HG03139 (cell line): ENCODE measurements around the gene GPR17.

ENCODE experiments used
- ATAC-seq: cut with Tn5 transposase; IDR thresholded peaks from one replicate; pipeline ENCODE4 v1.9.1; 2021; ENCODE audit not compliant: unreplicated experiment

GPR17 gene

GRCh38 chr2:127652786-127653357 is 6.9 kb downstream of the GPR17 start:
- no peak for ATAC-seq

- ATAC-seq, result no peak
These were observed 7.6 kb downstream of the GPR17 start for GRCh38 chr2:127653421-127654083.

- no peak for ATAC-seq
These were observed 8.3 kb downstream of the GPR17 start for GRCh38 chr2:127654084-127654837.

- ATAC-seq, result no peak
These were observed 8.9 kb downstream of the GPR17 start for GRCh38 chr2:127654838-127655175.

GRCh38 chr2:127655209-127656073 is 9.5 kb downstream of the GPR17 start:
- ATAC-seq, result no peak

- ATAC-seq, result no peak
These were observed 10.7 kb downstream of the GPR17 start for GRCh38 chr2:127656569-127657231.

- no peak for ATAC-seq
These were observed 11.3 kb downstream of the GPR17 start for GRCh38 chr2:127657232-127657595.

GRCh38 chr2:127658146-127658545 is 12.2 kb downstream of the GPR17 start:
- no peak for ATAC-seq

- ATAC-seq, result no peak
These were observed 12.9 kb downstream of the GPR17 start for GRCh38 chr2:127658641-127659407.

- ATAC-seq, result no peak
These were observed 13.7 kb downstream of the GPR17 start for GRCh38 chr2:127659408-127660290.

GRCh38 chr2:127660291-127660578 is 14.3 kb downstream of the GPR17 start:
- ATAC-seq, result no peak

- no peak for ATAC-seq
These were observed 15.2 kb downstream of the GPR17 start for GRCh38 chr2:127661072-127661649.

- no peak for ATAC-seq
These were observed 16.1 kb downstream of the GPR17 start for GRCh38 chr2:127661949-127662510.

- no peak for ATAC-seq
These were observed 17.1 kb downstream of the GPR17 start for GRCh38 chr2:127662937-127663565.

GRCh38 chr2:127663566-127664064 is 17.7 kb downstream of the GPR17 start:
- no peak for ATAC-seq

GRCh38 chr2:127664065-127664894 is 18.3 kb downstream of the GPR17 start:
- no peak for ATAC-seq

- no peak for ATAC-seq
These were observed 18.9 kb downstream of the GPR17 start for GRCh38 chr2:127664895-127665225.
